ENCODE data around the gene TNRC6C. TPM values are rescaled to one million over a fixed set of nuclear protein-coding genes. Genes with fewer than 3 reads are reported as not detected.

Gene TNRC6C
- total RNA-seq, 1 donor = 6.2 TPM

DNA sequence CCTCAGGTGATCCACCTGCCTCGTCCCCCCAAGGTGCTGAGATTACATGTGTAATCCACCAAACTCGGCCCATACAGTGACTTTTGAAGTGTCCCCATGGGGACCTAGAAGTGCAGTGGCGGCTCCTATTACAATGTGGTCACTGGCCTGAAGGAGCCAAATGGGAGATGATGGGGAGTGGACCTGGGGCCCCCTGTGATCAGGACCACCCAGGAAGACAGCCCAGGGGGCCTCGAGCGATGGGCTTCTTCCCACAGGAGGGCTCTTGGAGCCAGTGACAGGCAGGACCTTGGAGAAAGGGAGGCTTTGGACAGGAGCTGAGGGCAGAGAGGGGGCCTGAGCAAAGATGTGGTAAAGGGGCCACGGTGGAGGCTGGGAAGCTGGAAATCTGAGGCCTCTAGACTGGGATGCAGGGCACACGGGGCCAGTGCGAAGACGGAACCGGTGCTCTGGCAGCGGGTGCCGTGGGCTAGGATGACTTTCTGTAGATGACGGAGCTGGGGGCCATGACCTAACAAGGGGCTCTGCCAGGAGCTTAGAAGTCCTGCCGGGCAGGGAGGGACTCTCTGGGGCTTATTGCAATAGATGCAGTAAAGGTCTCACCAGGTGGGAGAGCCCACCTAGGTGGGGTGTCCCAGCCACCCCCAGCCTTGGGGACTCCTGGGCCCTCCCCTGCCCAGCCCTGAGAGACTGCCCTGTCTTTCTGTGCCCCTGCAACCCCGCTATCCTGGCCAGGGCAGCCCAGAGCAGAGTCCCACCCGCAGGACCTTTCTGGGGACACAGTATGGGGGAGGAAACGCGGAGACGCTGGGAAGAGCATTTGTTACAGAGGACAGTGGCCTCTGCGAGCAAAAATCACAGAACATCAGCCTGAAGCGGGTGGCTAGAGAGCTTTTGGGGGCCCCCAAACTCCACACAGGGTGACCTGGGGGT lies 185.0 kb downstream of the TNRC6C start:
- no peak overlapping the region for H3K27ac ChIP-seq (ENCODE audit: low read depth, low read length)
- H3K4me2 ChIP-seq (ENCODE audit: insufficient read depth, low read length) = no peak overlapping the region
- H3K27me3 ChIP-seq (ENCODE audit: insufficient read depth, low read length) = peaks cover 5% of the 10 kb centered on the region
- peak; percentile 32 for DNase-seq (ENCODE audit: insufficient read length, low spot score, missing footprints)
- TF ChIP-seq CTCF (IDR thresholded peaks at IDR 0.05; ENCODE audit: extremely low read depth, low read depth, low read length) = no peak
- H3K9me3 ChIP-seq (ENCODE audit: low read depth, low read length) = no peaks in the 10 kb centered on the region
- H2AFZ ChIP-seq (ENCODE audit: low read length) = no peak overlapping the region
- no peaks in the 10 kb centered on the region for H3K36me3 ChIP-seq (ENCODE audit: insufficient read depth, low read length)
- H3K4me3 ChIP-seq (ENCODE audit: insufficient read depth, low read length) = no peak overlapping the region
- H3K4me1 ChIP-seq (ENCODE audit: insufficient read depth, low read length) = no peaks in the 10 kb centered on the region
- H3K79me2 ChIP-seq (ENCODE audit: insufficient read depth, low read length) = no peaks in the 10 kb centered on the region
- H4K20me1 ChIP-seq (ENCODE audit: insufficient read depth, low read length) = no peaks in the 10 kb centered on the region

GRCh38 chr17:78144147-78144719 lies 185.7 kb downstream of the TNRC6C start:
- no peak overlapping the region for H3K4me3 ChIP-seq (ENCODE audit: insufficient read depth, low read length)
- H3K9me3 ChIP-seq (ENCODE audit: low read depth, low read length) = no peaks in the 10 kb centered on the region
- DNase-seq (ENCODE audit: insufficient read length, low spot score, missing footprints) = peak; percentile 93
- H3K27ac ChIP-seq (ENCODE audit: low read depth, low read length) = no peak overlapping the region
- TF ChIP-seq CTCF (IDR thresholded peaks at IDR 0.05; ENCODE audit: extremely low read depth, low read depth, low read length) = no peak
- no peaks in the 10 kb centered on the region for H3K4me1 ChIP-seq (ENCODE audit: insufficient read depth, low read length)
- no peaks in the 10 kb centered on the region for H3K36me3 ChIP-seq (ENCODE audit: insufficient read depth, low read length)
- H2AFZ ChIP-seq (ENCODE audit: low read length) = no peak overlapping the region
- H3K79me2 ChIP-seq (ENCODE audit: insufficient read depth, low read length) = no peaks in the 10 kb centered on the region
- no peaks in the 10 kb centered on the region for H4K20me1 ChIP-seq (ENCODE audit: insufficient read depth, low read length)
- no peak overlapping the region for H3K4me2 ChIP-seq (ENCODE audit: insufficient read depth, low read length)
- H3K27me3 ChIP-seq (ENCODE audit: insufficient read depth, low read length) = peaks cover 5% of the 10 kb centered on the region

- DNase-seq (ENCODE audit: insufficient read length, low spot score, missing footprints) = peak; percentile 78
- H3K79me2 ChIP-seq (ENCODE audit: insufficient read depth, low read length) = no peaks in the 10 kb centered on the region
- H3K27me3 ChIP-seq (ENCODE audit: insufficient read depth, low read length) = peaks cover 5% of the 10 kb centered on the region
- no peak for TF ChIP-seq CTCF (IDR thresholded peaks at IDR 0.05; ENCODE audit: extremely low read depth, low read depth, low read length)
- H3K4me3 ChIP-seq (ENCODE audit: insufficient read depth, low read length) = no peak overlapping the region
- H2AFZ ChIP-seq (ENCODE audit: low read length) = no peak overlapping the region
- no peaks in the 10 kb centered on the region for H3K9me3 ChIP-seq (ENCODE audit: low read depth, low read length)
- H4K20me1 ChIP-seq (ENCODE audit: insufficient read depth, low read length) = no peaks in the 10 kb centered on the region
- H3K4me1 ChIP-seq (ENCODE audit: insufficient read depth, low read length) = no peaks in the 10 kb centered on the region
- H3K27ac ChIP-seq (ENCODE audit: low read depth, low read length) = no peak overlapping the region
- no peak overlapping the region for H3K4me2 ChIP-seq (ENCODE audit: insufficient read depth, low read length)
- no peaks in the 10 kb centered on the region for H3K36me3 ChIP-seq (ENCODE audit: insufficient read depth, low read length)
Measured at GRCh38 chr17:78144736-78145641, 186.5 kb downstream of the TNRC6C start.

Measured in osteoblast (primary cell).